LNCAP (cell line): ENCODE data around the gene PXMP4.

ENCODE experiments used
- TF ChIP-seq, protein P1 (sequence below): fragments of 450-650 bp; IDR thresholded peaks from 2 replicates; pipeline ENCODE4 v1.5.1; 2017; ENCODE audit warnings: mild to moderate bottlenecking

The PXMP4 gene

DNA sequence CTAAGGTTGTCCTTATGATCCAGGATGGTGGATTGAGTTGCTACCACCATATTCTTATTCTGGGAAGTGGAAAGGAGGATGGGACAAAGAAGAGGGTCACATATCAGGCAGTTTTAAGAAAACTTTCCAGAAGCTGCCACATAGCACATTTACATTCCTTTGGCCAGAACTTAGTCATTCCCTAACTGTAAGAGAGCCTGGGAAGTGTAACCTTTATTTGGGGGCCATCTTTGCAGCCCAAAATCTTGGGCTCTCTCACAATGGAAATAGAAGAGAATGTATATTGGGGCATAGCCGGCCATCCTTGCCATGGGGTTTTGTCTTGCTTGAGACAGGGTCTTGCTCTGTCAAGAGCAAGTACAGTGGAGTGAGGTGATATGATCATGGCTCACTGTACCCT is 20.1 kb upstream of the PXMP4 start:
- TF ChIP-seq, protein P1, sequence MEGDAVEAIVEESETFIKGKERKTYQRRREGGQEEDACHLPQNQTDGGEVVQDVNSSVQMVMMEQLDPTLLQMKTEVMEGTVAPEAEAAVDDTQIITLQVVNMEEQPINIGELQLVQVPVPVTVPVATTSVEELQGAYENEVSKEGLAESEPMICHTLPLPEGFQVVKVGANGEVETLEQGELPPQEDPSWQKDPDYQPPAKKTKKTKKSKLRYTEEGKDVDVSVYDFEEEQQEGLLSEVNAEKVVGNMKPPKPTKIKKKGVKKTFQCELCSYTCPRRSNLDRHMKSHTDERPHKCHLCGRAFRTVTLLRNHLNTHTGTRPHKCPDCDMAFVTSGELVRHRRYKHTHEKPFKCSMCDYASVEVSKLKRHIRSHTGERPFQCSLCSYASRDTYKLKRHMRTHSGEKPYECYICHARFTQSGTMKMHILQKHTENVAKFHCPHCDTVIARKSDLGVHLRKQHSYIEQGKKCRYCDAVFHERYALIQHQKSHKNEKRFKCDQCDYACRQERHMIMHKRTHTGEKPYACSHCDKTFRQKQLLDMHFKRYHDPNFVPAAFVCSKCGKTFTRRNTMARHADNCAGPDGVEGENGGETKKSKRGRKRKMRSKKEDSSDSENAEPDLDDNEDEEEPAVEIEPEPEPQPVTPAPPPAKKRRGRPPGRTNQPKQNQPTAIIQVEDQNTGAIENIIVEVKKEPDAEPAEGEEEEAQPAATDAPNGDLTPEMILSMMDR, result no peak

DNA sequence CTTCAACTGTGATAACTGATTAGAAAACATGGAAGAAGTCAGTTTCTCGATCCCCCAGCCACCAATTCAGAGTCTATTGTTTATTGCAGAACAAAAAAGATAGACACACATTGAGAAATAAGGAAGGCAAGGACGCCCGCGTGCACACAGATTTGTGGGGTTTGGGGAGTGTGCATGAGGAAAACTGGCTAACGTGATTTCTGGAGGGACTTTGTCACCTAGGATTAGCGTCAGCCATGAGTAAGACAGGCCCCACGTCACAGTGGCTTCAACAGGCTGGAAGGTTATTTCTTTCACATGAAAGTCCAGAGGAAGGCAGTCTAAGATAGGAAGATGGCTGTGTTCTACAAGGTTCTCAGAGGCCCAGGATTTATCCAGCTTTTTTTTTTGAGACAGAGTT is 19.4 kb upstream of the PXMP4 start:
- TF ChIP-seq, protein P1, result no peak

DNA sequence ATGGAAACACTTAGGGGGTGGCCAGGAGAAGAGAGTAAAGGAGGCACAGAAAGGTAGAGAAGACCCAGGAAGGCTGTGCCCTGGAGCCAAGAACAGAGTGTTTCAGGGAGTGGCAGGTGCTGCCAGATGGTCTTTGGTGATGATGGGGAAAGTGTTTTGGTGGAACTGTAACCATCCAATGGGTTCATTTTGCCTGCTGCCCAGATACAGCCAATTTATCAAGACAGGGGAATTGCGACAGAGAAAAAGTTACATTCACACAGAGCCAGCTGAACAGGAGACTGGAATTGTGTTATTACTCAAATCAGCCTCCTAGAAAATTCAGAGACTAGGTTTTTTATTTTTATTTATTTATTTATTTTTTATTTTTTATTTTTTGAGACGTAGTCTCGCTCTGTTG is 16.9 kb upstream of the PXMP4 start:
- TF ChIP-seq, protein P1, result no peak

DNA sequence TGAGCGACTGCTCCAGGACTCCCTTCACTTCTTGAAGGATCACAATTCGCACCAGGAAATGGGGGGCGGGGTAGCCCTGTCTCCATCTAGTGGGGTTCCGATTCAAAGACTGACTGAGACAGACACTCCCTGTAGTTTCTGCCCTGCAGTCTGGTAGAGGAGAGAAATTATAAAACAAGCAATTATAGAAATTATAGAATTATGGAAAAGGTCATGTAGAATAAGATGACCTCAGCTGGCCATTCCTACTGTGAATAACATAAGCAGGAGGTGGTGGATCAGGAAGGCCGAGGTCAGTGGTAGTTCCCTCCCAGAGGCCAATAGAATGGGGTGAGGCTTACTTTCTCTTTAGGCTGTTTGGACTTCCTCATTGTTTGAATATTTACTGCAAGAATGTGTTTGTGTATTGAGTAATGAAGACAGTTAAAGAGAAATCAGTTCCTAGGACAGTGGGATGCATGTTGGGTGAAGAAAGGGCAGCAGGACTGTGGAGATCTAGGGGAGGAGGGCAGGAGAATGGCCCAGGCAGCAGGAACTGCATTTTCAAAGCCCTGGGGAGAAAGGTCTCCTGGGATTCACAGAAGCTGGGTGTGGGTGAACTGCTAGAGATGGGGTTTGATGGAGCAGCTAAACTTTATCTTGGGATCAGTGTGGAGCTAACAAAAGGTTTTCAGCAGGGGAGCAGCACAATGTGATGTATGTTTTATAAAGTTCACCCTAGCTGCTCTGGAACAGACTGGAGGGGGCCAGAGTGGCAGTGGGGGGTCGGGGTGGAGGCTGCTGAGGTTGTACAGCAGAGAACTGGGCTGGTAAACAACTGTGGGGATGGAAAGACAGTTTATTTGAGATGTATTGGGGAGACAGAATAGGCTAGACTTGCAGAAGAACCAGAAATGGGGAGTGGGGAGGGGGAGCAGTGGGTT is 13.8 kb upstream of the PXMP4 start:
- TF ChIP-seq, protein P1, result no peak

DNA sequence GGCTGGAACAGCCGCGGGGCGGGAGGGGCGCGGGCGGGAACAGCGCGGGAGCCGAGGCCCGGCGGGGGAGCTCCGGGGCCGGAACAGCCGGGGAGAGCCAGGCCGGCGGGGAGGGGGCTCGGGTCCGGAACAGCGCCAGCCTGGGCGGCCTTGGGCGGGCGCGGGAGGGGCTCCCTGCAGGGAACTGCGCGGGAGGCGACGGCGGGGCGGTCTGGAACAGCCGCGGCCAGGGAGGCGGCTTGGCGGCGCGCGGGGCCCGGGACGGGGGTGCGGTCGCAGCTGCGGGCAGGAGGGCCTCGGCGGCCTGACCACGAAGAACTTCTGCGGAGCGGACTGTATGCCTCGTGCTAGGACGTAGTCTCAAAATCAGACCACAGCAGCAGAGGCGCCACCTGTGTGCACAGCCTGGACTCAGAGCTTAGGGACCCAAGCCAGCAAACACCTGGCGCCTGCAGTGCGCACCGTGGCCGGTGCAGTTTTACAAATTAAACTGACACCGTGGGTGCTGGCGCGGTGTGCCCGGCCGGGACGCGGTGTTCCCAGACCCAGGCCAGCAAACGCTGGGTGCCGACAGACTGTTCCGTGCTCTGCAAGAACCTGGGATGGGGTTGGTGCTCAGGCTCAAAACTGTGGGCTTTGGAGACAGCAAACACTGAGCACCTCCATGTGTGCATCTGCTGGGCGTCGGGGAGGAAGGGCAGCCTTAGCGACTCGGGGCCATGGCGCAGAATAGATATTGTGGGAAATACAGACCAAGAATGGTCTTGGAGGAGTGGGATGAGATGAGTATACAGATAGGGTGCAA is 12.3 kb upstream of the PXMP4 start:
- TF ChIP-seq, protein P1, result no peak

DNA sequence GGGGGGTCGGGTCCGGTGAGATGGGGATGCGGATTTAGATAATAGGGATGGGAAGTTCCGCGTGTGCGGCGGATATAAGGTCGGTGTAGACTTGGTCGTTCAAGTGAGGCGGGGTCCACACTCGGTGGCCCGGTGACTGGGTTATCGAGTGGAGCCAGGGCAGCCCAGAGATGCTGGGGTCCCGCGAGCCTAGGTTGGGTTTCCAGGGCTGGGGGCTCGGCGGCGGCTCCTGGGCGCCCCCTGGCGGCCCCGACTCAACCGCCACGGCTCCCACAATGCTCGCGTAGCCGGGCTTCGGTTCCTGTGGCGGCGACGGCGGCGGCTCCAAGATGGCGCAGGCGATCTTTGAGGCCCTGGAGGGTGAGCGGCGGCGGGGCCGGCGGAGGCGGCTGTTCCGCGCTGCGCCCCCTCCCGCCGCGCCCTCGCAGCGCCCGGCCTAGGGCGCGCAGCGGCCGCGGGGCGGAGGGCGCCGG is 11.6 kb upstream of the PXMP4 start, which contains the start of gene ZNF341:
TSS of gene ZNF341 (plus strand) at position 304 of the 473 bp plus-strand sequence. CDS start at position 330, 26 bp downstream.
- TF ChIP-seq, protein P1, result peak; percentile 84

DNA sequence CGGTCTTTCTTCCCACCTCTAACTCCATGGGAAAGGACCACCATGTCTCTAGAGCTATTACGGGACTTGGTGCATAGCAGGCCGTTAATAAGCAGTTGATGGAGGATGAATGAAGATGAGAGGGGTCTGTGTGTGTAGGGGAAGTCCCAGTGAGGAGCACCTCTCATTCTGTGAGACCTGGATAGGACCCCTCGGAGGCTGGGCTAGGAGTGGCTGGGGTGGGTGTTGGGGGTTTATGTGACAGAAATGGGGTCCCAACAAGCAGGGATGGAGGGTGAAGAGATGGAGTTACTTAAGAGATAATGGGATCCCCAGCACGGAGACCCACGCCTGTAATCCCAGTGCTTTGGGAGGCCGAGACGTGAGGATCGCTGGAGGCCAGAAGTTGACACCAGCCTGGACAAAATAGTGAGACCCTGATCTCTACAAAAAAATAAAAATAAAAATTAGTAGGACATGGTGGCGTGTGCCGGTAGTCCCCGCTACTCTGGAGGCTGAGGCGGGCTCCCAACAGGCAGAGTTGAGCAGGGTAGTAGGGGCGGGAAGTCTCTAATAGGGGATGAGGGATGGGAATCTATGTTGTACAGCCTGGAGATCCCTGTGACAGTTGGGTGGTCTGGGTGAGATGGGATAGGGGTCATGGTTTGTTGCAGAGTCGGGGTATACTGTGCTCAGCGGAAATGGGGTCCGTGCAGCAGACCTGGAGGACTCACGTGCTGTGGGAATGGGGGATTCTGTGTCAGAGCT is 11.0 kb upstream of the PXMP4 start:
- TF ChIP-seq, protein P1, result no peak
